ENCODE results near the gene TRIM37.

Gene TRIM37

DNA sequence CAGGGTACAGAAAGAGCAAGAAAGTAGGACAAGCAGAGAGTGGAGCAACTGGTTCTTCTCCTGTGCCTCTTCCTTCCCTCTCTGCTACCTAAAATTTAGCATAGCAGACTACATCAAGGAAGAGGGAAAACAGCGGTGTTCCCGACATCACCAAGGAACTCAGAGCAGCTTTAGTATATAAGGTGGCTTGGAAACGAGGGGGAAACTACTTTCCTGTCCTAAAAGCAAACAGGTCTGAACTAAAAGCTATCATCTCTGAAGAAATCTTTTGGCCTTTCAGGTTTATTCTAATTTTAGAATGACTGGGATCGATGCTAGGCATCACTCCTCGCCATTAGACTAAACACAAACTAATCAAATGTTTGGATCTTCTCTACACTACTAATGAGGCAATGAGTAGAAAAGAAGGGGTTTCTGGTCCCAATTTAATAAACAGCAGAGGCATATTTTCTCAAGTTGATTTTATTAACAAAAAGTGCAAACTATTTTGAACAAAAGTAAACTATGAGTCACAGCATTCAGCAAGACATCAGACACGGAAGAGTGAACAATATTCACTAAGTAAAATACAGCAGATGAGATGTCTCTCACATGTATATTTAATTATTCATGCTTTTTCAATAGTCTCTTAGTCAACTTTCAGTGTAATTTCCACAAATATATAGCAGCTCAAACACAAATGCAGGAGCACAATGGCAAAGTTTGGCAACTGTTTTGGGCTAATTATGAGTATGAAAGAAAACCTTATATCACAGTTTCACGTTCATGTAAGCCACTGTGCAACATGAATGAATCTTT is 108.7 kb downstream of the TRIM37 start:
- Histone ChIP-seq H3K27me3 (ENCODE audit: insufficient read depth, poor library complexity, severe bottlenecking) (no peaks in the 10 kb centered on the region), H3K27ac (replicated peaks) (peak overlapping the region; percentile 76), H3K4me3 (replicated peaks; ENCODE audit: insufficient read depth, low read length) (no peak overlapping the region)
- TF ChIP-seq, protein P1, sequence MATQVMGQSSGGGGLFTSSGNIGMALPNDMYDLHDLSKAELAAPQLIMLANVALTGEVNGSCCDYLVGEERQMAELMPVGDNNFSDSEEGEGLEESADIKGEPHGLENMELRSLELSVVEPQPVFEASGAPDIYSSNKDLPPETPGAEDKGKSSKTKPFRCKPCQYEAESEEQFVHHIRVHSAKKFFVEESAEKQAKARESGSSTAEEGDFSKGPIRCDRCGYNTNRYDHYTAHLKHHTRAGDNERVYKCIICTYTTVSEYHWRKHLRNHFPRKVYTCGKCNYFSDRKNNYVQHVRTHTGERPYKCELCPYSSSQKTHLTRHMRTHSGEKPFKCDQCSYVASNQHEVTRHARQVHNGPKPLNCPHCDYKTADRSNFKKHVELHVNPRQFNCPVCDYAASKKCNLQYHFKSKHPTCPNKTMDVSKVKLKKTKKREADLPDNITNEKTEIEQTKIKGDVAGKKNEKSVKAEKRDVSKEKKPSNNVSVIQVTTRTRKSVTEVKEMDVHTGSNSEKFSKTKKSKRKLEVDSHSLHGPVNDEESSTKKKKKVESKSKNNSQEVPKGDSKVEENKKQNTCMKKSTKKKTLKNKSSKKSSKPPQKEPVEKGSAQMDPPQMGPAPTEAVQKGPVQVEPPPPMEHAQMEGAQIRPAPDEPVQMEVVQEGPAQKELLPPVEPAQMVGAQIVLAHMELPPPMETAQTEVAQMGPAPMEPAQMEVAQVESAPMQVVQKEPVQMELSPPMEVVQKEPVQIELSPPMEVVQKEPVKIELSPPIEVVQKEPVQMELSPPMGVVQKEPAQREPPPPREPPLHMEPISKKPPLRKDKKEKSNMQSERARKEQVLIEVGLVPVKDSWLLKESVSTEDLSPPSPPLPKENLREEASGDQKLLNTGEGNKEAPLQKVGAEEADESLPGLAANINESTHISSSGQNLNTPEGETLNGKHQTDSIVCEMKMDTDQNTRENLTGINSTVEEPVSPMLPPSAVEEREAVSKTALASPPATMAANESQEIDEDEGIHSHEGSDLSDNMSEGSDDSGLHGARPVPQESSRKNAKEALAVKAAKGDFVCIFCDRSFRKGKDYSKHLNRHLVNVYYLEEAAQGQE (IDR thresholded peaks at IDR 0.05; ENCODE audit: insufficient replicate concordance, low read depth), result no peak
- TF ChIP-seq GABPA (IDR thresholded peaks at IDR 0.05; ENCODE audit: low read depth) (no peak), POLR2AphosphoS5 (IDR thresholded peaks at IDR 0.05; ENCODE audit: low read depth) (no peak), SPI1 (IDR thresholded peaks at IDR 0.05; ENCODE audit: borderline replicate concordance, low read depth) (no peak)
- TF ChIP-seq, protein P2, sequence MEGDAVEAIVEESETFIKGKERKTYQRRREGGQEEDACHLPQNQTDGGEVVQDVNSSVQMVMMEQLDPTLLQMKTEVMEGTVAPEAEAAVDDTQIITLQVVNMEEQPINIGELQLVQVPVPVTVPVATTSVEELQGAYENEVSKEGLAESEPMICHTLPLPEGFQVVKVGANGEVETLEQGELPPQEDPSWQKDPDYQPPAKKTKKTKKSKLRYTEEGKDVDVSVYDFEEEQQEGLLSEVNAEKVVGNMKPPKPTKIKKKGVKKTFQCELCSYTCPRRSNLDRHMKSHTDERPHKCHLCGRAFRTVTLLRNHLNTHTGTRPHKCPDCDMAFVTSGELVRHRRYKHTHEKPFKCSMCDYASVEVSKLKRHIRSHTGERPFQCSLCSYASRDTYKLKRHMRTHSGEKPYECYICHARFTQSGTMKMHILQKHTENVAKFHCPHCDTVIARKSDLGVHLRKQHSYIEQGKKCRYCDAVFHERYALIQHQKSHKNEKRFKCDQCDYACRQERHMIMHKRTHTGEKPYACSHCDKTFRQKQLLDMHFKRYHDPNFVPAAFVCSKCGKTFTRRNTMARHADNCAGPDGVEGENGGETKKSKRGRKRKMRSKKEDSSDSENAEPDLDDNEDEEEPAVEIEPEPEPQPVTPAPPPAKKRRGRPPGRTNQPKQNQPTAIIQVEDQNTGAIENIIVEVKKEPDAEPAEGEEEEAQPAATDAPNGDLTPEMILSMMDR (IDR thresholded peaks at IDR 0.05; ENCODE audit: insufficient read depth, low read length), result no peak
- no peak for DNase-seq (ENCODE audit: low read depth in 1 of 2, low spot score in 1 of 2)

DNA sequence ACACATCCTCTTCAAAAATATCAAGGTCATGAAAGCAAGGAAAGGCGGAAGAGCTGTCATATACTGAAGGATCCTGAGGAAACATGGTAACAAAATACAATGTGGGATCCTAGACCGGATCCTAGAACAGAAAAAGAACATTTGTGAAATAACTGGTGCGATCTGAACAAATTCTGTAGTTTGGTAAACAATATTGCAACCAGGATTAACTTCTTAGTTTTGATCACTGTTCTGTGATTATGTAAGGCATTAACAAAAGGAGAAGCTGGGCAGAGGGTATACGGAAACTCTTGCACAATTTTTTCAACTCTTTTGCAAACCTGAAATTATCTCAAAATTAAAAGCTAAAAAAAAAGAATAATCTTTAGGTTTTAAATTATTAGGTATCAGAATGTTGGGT is 109.7 kb downstream of the TRIM37 start:
- TF ChIP-seq POLR2AphosphoS5 (IDR thresholded peaks at IDR 0.05; ENCODE audit: low read depth), result no peak
- no peak for TF ChIP-seq GABPA (IDR thresholded peaks at IDR 0.05; ENCODE audit: low read depth)
- TF ChIP-seq, protein P2 (IDR thresholded peaks at IDR 0.05; ENCODE audit: insufficient read depth, low read length), result no peak
- TF ChIP-seq, protein P1 (IDR thresholded peaks at IDR 0.05; ENCODE audit: insufficient replicate concordance, low read depth), result no peak
- TF ChIP-seq SPI1 (IDR thresholded peaks at IDR 0.05; ENCODE audit: borderline replicate concordance, low read depth), result peak; percentile 62
- H3K4me3 ChIP-seq (replicated peaks; ENCODE audit: insufficient read depth, low read length), result no peak overlapping the region
- H3K27ac ChIP-seq (replicated peaks), result peak overlapping the region; percentile 76
- H3K27me3 ChIP-seq (ENCODE audit: insufficient read depth, poor library complexity, severe bottlenecking), result no peaks in the 10 kb centered on the region
- peak; percentile 35 to 55 for DNase-seq (ENCODE audit: low read depth in 1 of 2, low spot score in 1 of 2)

DNA sequence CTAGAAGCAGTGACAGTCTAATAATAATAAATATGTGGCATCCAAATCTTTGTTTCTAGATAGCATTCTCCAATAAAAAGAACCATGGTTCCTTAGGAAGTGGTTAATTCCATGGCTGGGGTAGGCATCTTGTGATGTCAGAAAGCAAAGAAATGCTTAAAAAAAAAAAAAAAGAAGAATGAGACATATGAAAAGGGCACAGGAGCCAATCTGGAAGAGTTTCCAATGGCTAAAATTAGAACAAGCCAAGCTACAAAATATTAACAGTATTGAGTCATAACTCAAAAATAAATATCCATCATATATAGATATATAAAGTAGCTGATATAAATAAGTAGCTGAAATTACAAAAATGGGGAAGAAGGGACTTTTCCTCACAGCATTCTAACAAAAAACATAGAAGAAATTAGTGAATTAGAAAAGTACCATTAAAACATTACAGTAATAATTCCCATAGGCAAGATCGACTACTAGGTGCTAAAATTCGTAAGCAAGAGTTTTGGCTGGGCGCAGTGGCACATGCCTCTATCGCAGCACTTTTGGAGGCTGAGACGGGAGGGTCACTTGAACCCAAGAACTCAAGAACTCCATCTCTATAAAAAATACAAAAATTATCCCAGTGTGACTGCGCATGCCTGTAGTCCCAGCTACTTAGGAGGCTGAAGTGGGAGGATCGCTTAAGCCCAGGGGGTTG is 111.3 kb downstream of the TRIM37 start:
- Histone ChIP-seq H3K27ac (replicated peaks) (no peak overlapping the region), H3K27me3 (ENCODE audit: insufficient read depth, poor library complexity, severe bottlenecking) (no peaks in the 10 kb centered on the region), H3K4me3 (replicated peaks; ENCODE audit: insufficient read depth, low read length) (no peak overlapping the region)
- TF ChIP-seq SPI1 (IDR thresholded peaks at IDR 0.05; ENCODE audit: borderline replicate concordance, low read depth), result no peak
- TF ChIP-seq, protein P2 (IDR thresholded peaks at IDR 0.05; ENCODE audit: insufficient read depth, low read length), result no peak
- TF ChIP-seq POLR2AphosphoS5 (IDR thresholded peaks at IDR 0.05; ENCODE audit: low read depth), result no peak
- TF ChIP-seq, protein P1 (IDR thresholded peaks at IDR 0.05; ENCODE audit: insufficient replicate concordance, low read depth), result no peak
- TF ChIP-seq GABPA (IDR thresholded peaks at IDR 0.05; ENCODE audit: low read depth), result no peak
- DNase-seq (ENCODE audit: low read depth in 1 of 2, low spot score in 1 of 2), result no peak

All from HL-60 (cell line).